EH (cell line): Measurements from ENCODE around the gene UNC13D.

Source experiments
- DNase-seq: peaks from one replicate; pipeline ENCODE4 v3.0.0-alpha.2; 2015; ENCODE audit warnings: low read depth

UNC13D gene

DNA sequence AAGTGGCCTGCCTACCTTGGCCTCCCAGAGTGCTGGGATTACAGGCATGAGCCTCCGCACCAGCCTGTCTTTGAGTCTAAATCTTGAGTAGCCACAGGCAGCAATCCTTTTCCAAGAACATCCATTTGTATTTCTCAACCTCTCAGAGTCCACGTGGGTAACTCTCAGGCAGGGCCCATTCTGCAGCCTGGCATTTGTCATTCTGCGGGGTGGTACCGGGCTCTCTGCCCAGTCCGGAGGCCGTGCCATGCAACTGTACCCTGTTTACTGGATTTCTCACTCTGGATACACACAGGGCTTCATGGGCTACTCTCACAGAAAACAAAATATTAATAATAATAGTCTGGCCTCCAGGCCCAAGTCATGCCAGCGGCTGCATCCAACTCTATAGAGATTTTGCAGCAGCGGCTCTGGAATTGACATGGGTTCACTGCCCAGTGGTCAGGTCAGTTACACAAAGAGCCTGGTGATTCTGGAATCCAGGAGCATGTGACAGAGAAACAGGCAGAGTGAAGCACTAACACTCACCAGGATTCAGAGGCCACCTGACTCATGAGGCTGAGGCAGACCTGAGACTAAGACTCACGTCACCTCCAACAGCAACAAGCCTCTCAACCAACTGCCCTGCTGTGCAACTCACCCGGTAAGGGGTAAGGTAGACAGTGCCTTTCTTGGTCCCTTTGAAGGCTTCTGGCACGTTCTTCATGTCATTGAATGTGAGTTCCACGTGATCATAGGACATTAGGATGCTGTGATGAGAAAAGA is 6.9 kb upstream of the UNC13D start:
- DNase-seq = no peak

DNA sequence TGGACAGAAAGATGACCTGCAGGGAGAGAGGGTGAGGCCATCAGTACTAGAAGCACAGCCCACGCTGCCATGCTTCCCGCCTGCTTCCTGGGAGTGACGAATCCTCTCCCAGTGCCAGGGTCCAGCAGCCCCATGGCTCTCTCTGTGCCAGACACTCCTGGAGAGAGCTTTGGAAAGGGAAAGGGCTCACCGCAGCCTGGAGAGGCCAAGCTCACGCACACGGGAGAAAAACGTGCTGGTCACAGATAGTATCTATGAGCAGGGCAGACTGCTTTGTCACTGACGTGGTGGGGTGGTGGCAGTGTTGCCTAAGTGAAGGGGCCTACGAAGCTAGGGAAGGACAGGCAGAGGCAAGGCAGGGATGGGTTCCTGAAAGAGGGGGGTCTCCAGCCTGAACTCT is 5.5 kb upstream of the UNC13D start:
- DNase-seq = no peak

DNA sequence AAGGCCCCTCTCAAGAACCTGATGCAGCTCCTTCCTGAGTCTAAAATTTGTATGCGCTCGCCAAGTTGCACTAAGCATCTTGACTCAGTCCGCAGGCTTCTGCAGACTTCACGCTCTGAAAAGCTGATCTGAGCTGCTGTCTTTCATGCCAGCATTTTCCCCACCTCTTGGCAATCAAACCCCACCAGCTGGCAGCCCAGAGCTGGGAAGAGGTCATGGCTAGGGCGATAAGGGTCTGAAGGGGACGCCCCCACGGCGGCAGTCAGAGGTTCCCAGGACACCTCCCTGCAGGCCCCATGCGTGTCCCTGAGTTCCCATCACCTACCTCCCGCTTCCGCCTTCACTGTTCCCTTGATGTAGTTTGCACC is 5.1 kb upstream of the UNC13D start:
- DNase-seq = no peak

DNA sequence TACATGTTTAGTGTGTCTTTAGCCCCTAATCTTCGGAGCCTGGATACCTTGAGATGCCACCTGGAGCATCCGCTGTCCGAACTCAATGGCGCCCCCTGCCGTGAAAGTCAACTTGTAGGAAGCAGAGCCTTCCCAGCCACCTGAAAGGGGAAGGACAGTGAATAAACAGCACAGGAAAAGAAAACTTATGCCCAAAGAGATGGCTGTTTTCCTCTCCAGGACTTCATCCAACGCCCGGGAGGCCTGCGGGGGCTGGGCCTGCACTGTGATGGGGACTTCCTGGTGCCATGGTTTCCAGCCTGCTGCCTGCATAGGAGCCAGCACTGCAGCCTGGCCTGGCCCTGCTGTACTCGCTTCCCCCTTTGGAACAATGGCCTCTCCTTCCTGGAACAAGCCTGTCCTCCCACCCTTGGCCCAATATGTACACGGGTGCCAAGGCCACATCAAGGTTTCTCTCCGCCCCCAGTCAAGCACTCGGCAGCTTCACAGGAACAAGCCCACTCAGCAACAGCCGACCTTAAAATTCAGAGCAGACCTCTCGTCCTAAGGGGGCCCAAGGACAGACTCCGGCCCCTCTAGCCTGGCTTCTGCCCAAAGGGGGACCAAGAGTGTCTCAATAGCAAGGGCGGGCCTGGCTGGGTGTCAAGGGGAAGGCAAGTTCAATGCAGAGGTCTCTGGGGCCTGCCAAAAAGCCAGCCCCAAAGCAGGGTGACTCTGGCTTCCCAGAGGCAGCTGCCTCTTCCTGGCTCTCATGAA is 4.5 kb upstream of the UNC13D start:
- DNase-seq = peak; percentile 36

DNA sequence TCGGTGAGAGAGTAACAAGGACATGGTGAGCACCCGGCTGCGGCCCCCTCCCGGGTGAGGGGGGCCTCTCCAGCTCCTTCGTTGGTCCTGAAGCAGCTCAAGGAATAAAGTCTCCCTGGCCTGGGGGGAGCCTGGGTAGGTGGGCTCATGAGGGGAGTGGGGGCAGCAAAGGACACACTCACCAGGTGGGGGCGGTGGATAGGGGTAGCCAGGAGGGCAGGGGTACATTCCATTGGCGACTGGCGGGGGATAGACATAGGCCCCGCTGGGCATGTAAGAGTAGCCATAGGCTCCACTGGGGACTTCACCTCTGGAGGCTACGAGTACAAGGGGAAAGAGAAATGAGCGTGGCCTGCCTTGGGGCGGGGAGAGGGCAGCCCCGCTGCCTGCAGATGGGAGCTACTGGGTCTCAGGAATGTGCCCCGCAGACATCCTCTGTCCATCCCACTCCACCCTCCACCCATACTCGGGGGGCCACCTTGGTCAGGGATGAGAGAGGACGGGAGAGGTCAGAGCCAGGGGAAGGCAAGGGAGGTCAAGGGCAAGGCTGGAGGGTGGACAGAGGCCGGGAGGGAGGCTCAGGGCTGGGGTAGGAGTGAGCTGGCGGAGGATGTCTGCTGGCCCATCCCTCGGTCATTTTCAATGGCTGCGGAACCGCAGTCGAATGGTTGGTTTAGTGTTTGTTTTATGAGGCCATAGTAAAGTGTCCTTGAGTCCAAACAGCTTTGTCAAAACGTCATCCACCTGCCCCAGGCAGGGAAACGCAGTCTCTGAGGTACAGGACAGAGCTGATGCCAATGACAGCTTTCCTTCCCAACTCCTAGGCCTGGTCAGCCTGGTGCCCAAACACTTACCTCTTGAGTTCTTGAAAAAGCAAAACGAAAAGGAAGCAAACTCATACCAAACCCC is 3.7 kb upstream of the UNC13D start:
- DNase-seq = no peak

DNA sequence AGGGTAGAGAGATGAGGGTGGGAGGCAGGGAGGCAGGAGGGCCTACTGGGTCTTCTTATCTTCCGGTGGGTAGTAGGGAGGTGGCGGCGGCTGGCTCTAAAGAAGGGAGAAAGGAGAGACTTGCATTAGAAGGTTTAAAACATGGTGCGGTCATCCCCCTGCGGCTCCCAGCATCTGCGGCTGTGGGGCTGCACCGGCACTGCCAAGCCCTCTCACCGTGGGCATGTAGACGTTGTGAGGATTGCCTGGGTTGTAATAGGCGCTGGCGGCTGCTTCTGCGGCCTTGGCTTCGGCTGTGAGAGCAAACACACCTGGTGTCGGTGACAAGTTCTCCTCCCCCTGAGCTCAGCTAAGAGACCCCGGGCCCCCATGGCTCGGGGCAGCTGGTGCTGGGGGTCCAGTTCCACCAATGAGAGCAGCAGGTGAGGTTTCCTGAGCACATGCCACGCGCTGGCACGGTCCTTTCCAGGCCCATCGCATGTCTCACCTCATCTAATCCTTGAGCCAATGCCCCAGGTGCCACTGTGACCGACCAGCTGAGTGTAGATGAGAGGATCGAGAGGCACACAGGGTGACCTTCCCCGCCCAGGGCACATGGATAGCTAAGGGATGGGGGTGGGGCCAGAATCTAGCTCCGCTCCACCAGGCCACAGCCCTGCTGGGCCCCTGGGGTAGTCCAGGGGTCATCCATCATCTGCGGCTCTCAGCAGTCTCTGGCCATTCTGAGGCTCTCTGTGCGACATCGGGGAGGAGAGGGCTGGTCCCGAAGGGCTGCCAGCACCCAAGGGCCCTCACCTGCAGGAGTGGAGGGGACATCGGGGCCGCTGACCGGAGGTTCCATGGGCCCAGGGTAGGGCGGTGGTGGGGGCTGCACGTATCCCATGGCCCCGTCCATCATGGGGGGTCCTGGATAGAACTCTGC is 2.7 kb upstream of the UNC13D start:
- DNase-seq = no peak

DNA sequence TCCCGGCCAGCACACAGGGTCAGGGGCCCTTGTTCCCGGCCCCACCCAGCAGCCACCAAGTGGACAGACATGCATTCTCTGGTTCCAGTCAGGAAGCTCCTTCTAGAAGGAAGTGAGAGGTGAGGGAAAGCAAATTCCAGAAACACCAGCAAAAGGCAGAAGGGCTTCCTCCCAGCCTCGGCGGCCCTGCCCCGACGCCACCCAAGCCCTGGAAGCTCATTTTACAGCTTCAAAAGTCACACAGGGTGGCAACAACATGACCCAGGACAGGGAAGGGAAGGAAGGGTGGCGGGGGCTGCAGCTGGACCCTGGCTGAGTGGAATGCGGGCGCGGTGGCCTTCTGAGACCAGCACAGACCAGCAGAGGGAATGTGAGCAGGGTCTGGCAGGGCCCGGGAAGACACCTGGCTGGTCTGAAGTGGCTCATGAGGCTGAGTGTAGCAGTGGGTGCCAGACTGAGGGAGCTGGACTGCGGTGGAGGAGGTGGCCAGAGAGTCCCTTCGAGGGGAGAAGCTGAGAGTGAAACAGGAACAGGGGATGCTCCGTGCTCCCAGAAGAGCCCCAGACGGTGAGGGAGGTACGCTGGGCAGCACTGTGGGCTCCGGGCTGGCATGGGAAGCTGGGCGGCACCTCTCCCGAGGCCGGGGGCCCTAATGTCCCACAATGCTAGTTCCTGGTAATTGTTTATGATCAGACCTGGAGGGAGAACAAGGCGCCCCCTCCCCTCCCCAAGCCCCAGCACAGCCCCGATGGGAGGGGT is 1.9 kb upstream of the UNC13D start:
- no peak for DNase-seq

DNA sequence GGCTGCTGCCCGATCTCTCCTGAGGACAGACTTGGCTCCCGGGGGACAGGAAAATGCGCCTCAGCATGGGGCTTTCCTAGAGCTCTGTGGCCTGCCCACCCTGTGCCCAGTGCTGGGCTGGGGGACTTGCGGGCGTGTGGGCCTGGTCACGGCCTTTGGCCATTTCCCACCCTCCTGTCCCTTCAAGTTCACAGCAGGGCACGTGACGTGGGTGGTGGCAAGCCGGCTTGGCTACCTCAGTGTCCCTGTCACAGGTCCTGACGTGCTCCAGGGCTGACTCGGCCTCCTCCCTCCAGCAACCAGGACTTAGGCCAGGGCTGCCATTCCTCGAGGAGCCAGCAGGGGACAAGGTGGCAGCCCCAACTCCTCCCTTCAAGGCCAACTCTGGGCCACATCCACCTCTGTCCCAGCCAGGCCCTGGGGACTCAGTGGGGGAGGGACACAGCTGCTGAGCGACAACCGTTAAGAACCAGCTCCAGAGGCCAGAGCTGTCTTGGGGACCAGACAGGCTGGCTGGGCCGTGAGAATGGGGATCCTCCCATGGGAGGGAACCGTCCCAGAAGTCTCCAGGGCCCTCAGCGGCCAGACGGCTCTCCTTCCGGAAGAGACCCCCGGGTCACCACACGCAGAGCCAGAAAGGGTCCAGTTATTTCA is 981 bp upstream of the UNC13D start:
- DNase-seq = peak; percentile 64

DNA sequence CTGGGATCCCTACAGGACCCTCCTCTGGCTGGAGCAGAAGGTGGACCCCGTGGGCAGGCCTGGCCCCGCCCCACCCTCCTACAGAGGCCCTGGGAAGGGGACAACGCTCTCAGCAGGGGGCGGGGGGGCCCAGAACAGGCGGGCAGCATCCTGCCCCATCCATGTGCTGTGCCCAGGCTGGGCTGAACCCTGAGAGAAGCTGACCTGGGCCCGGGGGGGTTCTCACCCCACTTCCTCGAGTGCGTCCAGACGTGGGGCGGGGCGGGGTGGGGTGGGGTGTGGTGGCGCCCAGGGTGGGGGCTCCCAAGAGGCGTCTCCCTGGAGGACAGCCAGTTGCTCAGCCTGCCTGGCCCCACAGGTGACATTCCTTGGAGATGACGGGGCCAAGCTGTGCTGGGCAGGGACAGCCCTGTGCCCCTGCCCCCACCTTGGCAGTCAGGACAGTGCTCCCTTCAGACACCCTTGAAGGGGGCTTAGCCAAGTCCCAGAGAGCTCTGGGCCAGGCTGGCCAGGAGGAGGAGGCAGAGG is 390 bp upstream of the UNC13D start:
- no peak for DNase-seq

DNA sequence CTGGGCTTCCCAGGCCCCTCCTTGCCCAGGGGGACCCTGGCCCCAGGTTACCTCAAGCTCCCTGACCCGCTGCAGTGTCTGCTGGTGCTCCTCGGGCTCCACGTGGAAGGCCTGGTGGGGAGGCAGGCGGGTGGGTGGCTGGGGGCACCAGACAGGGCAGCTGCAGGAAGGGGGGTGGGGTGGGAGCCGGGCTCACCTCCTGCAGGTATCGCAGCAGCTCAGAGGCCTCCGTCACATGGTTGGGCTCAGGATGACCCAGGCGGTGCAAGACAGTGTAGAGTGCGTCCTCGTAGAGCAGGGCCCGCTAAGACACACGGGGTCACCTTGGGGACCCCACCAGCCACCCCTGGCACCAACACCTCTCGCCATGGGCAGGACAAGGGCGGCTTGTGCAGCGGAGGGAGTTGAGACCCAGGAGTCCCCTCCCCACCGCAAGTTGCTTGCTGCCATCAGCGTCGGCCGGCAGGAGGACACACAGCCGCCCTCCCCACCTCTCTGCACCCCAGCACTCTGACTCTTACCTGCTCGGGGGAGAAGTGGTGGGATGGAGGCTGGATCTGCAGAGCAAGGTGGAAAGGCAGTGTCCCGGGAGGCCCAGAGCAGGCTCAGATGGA is 1.1 kb downstream of the UNC13D start:
- no peak for DNase-seq

DNA sequence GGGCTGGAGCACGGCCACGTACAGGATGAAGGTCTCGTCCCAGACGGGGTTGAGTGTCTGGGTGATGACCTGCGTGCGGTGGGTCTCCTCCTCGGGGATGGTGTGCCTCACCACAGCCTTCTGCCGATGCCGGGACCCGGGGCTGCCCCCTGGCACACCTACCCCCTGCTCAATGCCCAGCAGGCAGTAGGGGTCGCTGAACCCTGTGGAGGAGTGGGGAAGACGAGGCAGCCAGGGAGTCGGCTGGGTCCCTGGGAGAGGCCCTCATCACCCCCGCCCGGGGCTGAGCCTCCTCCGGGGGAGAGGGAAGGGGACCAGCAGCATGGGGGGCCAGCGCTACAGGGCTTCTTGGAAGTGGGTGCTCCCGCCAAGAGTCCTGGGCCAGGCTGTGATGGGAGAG is 1.8 kb downstream of the UNC13D start:
- no peak for DNase-seq

DNA sequence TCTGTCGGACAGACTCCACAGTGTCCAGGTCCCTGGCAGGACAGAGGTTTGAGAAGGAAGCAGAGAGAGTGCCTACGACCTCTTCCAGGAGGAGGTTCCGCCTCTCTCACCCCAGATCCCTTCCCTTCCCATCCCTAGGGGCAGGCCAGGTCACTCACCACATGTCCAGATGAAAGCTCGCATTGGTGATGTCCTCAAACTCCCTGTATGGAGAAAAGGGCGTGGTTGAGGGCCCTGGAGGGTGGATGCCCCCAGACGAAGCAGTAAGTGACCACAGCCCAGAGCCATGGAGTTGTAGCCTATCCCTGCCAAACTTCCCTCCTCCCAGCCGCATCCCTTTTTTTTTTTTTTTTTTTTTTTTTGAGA is 3.4 kb downstream of the UNC13D start:
- no peak for DNase-seq

DNA sequence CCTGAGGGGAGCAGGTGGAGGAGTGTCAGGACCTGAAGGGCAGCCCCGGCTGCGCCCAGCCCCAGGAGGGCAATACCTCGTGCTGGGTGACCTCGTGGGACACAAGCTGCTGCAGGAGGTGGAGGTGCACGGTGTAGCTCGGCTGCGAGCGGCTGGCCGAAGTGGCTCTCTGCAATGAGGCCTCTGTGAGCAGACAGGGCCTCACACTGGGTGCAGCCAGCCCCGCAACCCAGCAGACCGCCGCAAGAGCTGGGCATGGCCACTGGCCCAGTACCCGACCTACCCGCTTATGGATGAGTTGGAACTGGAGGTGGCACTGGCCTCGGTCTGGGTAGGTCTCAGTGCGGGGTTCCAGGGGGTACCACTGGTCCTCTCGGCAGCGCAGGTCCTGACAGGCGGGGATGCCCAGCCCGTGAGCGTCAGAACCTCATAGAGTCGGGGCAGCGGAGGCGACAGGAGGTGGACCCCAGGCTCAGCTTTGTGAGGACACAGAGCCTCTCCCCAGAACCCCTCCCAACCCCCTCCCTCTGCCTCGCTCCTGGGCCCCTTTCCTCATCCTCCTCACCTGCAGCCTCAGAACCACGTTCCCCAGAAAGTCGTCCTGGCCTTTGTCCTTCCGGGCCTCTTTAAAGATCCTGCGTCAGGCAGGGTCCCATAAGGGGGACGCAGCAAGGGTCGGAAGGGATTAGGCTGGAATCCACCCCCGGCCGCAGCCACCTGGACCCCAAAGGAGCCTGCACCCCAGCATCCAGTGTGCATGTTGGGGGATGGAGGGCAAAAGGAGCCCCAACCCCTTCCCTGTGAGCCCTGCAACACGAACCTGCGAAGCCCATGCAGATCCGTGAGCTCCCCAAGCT is 4.0 kb downstream of the UNC13D start:
- no peak for DNase-seq

DNA sequence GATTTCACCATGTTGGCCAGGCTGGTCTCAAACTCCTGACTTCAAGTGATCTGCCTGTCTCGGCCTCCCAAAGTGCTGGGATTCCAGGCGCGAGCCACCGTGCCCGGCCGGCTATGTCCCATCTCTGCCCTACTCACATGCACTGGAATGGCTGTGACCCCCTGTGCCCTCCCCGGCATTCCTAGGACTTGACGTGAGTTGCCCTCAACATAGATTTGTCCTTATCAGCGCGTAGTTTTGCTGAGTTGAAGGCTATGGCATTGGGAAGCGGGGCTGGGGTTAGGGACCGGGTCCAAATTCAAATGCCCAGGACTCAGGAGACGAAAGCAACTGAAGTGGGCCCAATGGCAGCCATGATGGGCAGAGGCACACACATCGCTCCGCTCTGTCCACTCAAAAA is 5.8 kb downstream of the UNC13D start:
- DNase-seq = no peak

DNA sequence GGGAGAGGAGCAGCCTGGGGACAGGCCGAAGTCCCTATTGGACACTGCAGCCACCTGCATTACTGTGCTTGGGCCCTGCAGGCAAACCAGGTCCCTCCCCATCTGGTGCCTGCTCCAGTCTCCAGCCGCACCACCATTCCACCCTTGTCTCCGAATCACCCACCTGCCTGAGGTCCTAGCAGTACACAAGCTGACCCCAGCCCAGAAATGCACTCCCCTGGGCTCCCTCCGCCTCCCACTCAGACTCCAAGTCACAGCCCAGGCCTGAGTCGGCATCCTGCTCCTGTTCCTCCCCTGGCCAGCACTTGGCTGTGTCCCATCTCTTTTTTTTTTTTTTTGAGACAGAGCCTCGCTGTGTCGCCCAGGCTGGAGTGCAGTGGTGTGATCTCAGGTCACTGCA is 6.3 kb downstream of the UNC13D start:
- DNase-seq = no peak

DNA sequence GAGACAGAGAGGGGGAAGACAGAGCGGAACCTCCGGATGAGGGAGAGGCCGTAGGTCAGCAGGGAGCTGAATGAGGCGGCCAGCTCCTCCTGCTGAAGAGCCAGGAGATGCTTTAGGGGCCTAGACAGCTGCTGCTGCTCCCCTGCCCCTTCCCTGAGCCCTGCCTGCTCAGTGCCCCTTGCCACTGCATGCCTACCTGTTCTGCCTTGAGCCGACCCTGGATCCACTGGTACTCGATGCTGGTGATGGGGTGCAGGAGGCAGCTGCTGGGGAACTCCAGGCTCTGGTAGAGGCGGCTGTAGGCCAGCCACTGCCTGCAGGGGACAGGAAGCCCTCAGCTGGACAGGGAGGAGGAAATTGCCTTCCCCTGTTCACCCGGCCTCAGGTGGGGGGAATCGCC is 7.6 kb downstream of the UNC13D start:
- no peak for DNase-seq

DNA sequence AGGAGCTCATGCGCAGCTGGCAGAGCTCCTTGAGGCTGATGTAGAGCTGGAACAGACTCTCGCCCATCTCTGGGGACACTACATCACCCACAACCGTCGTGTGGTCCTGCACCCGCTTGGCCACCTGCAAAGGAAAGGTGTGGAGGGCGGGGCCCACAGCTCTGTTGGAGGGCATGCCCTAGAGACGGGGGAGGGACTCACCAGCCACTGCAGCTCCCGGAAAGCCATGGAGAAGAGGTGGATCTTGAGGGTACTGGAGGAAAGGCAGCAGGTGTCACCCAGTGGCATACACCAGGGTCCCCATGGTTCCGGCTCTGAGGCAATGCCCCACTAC is 8.6 kb downstream of the UNC13D start:
- no peak for DNase-seq

DNA sequence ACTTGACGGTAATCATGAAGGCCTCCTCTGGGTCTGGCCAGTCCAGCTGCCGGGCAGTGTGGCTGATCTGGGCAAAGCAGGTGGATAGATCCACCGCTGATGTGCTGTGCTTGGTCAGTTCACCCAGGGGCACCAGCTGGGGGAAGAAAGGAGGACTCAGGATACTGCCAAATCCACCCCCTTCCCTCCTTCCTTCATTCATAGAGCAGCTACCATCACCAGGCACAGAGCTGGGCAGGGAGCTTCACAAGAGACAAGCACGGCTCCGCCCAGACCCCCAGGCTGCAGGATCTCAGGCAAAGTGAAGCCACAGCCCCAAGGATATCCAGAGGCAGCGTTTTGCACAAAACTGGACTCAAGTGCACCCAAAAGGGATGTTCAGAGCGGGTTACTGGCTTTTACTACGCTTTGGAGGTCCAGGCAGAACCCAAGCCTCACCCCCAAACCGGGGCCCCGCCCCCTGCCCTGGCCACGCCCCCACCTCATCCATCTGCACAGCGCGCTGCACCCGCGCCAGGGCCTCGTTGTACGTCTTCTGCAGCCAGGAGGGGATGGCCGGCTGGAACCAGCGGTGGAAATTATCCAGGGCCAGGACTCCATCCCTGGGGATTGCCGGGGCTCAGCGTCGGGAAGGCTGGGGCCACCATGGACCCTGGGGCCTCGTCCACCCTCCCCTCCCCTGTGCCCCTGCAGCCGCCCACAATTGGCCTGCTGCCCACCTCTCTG is 9.1 kb downstream of the UNC13D start:
- no peak for DNase-seq
